ENCODE results near the gene MRC2.

GRCh38 chr17:62641951-62642350 is 14.5 kb downstream of the MRC2 start:
- TF ChIP-seq ZNF384 (IDR thresholded peaks at IDR 0.05) (no peak), FOXM1 (IDR thresholded peaks at IDR 0.05; ENCODE audit: borderline replicate concordance) (no peak), TARDBP (IDR thresholded peaks at IDR 0.05) (no peak), HDGF (IDR thresholded peaks at IDR 0.05; ENCODE audit: borderline replicate concordance) (no peak), CTBP1 (IDR thresholded peaks at IDR 0.05; ENCODE audit: borderline replicate concordance) (no peak), NFRKB (IDR thresholded peaks at IDR 0.05) (no peak), FOXA1 (IDR thresholded peaks at IDR 0.05) (no peak)

Measured in HEK293T (cell line).